Smooth muscle cell (in vitro differentiated cells): ENCODE results near the gene RNF123. TPM values are rescaled to one million over a fixed set of nuclear protein-coding genes. Genes with fewer than 3 reads are reported as not detected.

Experiments used
- DNase-seq: peaks from one replicate; lab custom pipeline; 2025; ENCODE audit not compliant: unreplicated experiment; lab: John Stamatoyannopoulos, UW
- H2AFZ ChIP-seq: fragments of 200-600 bp; sonication (generic); 2 replicates; pipeline ENCODE4 v1.6.0; 2016; ENCODE audit warnings: antibody characterized with exemption, low read depth, mild to moderate bottlenecking
- H3F3A ChIP-seq: fragments of 200-600 bp; sonication (generic); 2 replicates; pipeline ENCODE4 v1.6.0; 2017; ENCODE audit warnings: antibody characterized with exemption, low read depth
- H3K27ac ChIP-seq: fragments of 200-600 bp; sonication (generic); 2 replicates; pipeline ENCODE4 v1.5.1; 2016; ENCODE audit warnings: low read depth, mild to moderate bottlenecking
- H3K27me3 ChIP-seq: fragments of 200-600 bp; sonication (generic); 2 replicates; pipeline ENCODE4 v1.6.1; 2016; ENCODE audit warnings: low read depth, mild to moderate bottlenecking
- H3K36me3 ChIP-seq: fragments of 200-600 bp; sonication (generic); 2 replicates; pipeline ENCODE4 v1.5.1; 2016; ENCODE audit warnings: low read depth
- H3K4me1 ChIP-seq: fragments of 200-600 bp; sonication (generic); 2 replicates; pipeline ENCODE4 v1.5.1; 2016; ENCODE audit warnings: low read depth
- H3K4me2 ChIP-seq: fragments of 200-600 bp; sonication (generic); 2 replicates; pipeline ENCODE4 v1.6.0; 2016; ENCODE audit warnings: mild to moderate bottlenecking
- H3K4me3 ChIP-seq: fragments of 200-600 bp; sonication (generic); 2 replicates; pipeline ENCODE4 v1.5.1; 2016; ENCODE audit warnings: mild to moderate bottlenecking
- H3K79me2 ChIP-seq: fragments of 200-600 bp; sonication (generic); 2 replicates; pipeline ENCODE4 v1.6.0; 2016; ENCODE audit warnings: low read depth, mild to moderate bottlenecking
- H3K9ac ChIP-seq: fragments of 200-600 bp; sonication (generic); 2 replicates; pipeline ENCODE4 v1.6.0; 2016; ENCODE audit warnings: low read depth
- H3K9me3 ChIP-seq: fragments of 200-600 bp; sonication (generic); replicated peaks from 2 replicates; pipeline ENCODE4 v1.5.1; 2016; ENCODE audit warnings: low read depth
- H4K20me1 ChIP-seq: fragments of 200-600 bp; sonication (generic); 2 replicates; pipeline ENCODE4 v1.6.0; 2016; ENCODE audit warnings: low read depth
- WGBS: methylation state at CpG from one replicate; pipeline ENCODE4 v1.1.7; 2016; ENCODE audit warnings: low lambda C conversion rate; 5-methylcytosine and 5-hydroxymethylcytosine counted together
- polyA plus RNA-seq: library from polyadenylated mRNA; unstranded; fragments of >200 nt; fragmentation: Nextera tagmentation; extraction: Ambion mirVana; gene quantifications from 2 replicates; pipeline ENCODE4 v1.2.1, GENCODE V29; 2016
- total RNA-seq: library from RNA; depleted of rRNA; stranded (reverse); fragments of >200 nt; gene quantifications from 2 replicates; pipeline ENCODE4 v1.2.3, GENCODE V29; 2014
- TF ChIP-seq, protein P1 (sequence below): fragments of 200-600 bp; sonication (generic); IDR thresholded peaks from 2 replicates; pipeline ENCODE4 v1.5.1; 2017; ENCODE audit warnings: borderline replicate concordance, mild to moderate bottlenecking, antibody characterized with exemption; ENCODE audit not compliant: insufficient read depth, poor library complexity, severe bottlenecking

RNF123 gene
- total and polyA plus RNA-seq, 2 experiments from 2014 or later, result 15.8 to 23.9 TPM

DNA sequence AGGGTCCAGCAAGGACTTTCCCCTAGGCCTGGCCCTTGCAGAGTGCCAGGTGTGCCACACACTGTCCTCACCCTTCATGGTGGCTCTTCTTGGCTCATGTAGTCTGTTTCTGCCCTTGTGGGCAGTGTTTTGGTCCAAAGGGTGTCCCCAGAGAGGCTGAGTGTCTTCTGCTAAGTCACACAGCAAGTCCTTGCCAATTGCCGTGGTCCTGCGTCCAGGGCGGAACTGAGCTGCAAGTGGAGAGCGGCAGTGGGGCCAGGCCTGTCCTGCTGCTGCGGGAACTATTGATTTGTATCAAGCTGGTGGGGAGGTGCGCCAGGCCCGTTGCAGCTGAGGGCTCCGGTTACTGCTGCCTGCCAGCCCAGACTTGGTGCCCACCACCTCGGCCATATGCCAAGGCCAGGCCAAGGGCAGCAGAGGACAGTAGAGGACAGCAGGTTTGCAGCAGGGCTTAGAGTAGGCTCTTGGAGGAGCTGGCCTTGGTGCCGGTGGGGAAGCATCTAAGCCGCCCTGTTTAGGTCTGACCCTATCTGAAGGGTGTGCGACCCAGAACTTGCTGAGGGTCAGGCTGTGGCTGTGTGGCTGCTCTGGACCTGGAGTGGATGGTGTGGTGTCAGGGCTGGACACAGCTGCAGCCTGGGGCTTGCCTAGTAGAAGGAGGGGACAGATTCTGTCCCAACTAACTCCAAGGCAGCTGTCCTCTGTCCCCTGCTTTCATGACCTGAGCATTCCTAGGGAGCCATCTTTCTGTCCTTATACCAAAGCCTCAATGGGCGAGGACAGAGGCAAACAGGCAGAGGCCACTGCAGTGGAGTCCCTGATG, 25.6 kb downstream of the RNF123 start:
- no peaks in the 10 kb centered on the region for H3F3A ChIP-seq
- no peaks in the 10 kb centered on the region for H3K9me3 ChIP-seq
- H3K9ac ChIP-seq, result no peak overlapping the region
- TF ChIP-seq, protein P1, sequence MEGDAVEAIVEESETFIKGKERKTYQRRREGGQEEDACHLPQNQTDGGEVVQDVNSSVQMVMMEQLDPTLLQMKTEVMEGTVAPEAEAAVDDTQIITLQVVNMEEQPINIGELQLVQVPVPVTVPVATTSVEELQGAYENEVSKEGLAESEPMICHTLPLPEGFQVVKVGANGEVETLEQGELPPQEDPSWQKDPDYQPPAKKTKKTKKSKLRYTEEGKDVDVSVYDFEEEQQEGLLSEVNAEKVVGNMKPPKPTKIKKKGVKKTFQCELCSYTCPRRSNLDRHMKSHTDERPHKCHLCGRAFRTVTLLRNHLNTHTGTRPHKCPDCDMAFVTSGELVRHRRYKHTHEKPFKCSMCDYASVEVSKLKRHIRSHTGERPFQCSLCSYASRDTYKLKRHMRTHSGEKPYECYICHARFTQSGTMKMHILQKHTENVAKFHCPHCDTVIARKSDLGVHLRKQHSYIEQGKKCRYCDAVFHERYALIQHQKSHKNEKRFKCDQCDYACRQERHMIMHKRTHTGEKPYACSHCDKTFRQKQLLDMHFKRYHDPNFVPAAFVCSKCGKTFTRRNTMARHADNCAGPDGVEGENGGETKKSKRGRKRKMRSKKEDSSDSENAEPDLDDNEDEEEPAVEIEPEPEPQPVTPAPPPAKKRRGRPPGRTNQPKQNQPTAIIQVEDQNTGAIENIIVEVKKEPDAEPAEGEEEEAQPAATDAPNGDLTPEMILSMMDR, result no peak
- H3K79me2 ChIP-seq, result no peaks in the 10 kb centered on the region
- H2AFZ ChIP-seq, result no peak overlapping the region
- no peak for DNase-seq
- no peaks in the 10 kb centered on the region for H3K27me3 ChIP-seq
- no peak overlapping the region for H3K27ac ChIP-seq
- no peak overlapping the region for H3K4me3 ChIP-seq
- WGBS, result 97% methylated on average over 13 of the region's 13 CpGs
- no peak overlapping the region for H3K4me2 ChIP-seq
- no peaks in the 10 kb centered on the region for H3K36me3 ChIP-seq
- H4K20me1 ChIP-seq, result peaks cover 11% of the 10 kb centered on the region
- peaks cover 6% of the 10 kb centered on the region for H3K4me1 ChIP-seq

DNA sequence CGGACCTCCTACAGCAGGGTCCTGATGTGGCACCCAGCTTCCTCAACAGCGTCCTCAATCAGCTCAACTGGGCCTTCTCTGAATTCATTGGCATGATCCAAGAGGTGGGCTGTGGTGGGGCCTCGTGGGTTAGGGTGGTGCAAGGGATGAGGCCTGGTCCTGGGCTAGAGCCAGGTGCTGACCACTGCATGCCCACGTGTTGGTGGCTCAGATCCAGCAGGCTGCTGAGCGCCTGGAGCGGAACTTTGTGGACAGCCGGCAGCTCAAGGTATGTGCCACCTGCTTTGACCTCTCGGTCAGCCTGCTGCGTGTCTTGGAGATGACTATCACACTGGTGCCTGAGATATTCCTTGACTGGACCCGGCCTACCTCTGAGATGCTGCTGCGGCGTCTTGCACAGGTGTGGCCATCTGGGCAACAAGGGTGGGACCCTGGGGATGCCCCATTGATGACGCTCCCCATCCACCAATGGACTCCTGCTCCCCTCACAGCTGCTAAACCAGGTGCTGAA, 26.3 kb downstream of the RNF123 start:
- Histone ChIP-seq H3K9ac (no peak overlapping the region), H3K4me1 (peaks cover 6% of the 10 kb centered on the region), H3K27me3 (no peaks in the 10 kb centered on the region), H3K4me2 (no peak overlapping the region), H3K4me3 (no peak overlapping the region), H3K79me2 (no peaks in the 10 kb centered on the region), H4K20me1 (peaks cover 11% of the 10 kb centered on the region), H2AFZ (no peak overlapping the region), H3K36me3 (no peaks in the 10 kb centered on the region), H3F3A (no peaks in the 10 kb centered on the region), H3K27ac (no peak overlapping the region), H3K9me3 (no peaks in the 10 kb centered on the region)
- DNase-seq, result no peak
- 94% methylated on average over 13 of the region's 13 CpGs for WGBS
- TF ChIP-seq, protein P1, result no peak

DNA sequence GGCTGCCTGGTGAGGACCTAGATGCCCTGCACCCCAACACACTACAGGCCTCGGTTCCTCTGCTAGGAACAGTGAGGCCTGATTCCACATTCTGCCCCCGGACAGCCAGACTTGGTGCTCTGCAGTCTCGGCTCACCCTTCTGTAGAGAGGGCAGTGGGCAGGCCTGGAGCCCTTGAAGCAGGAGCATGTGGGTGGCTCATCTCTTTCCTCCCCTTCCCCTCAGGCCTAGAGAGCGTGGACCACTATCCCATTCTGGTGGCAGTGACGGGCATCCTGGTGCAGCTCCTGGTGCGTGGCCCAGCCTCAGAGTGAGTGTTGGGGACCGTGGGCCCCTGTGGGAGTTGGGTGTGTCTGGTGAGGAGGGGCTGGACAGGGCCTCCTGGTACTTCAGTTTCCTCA, 26.8 kb downstream of the RNF123 start:
- Histone ChIP-seq H3F3A (peaks cover under 1% of the 10 kb centered on the region), H4K20me1 (peaks cover 13% of the 10 kb centered on the region), H3K27me3 (no peaks in the 10 kb centered on the region), H3K9me3 (no peaks in the 10 kb centered on the region), H3K4me1 (peaks cover 6% of the 10 kb centered on the region), H3K4me2 (no peak overlapping the region), H3K9ac (no peak overlapping the region), H3K27ac (no peak overlapping the region), H3K36me3 (no peaks in the 10 kb centered on the region), H3K79me2 (no peaks in the 10 kb centered on the region), H3K4me3 (no peak overlapping the region), H2AFZ (no peak overlapping the region)
- DNase-seq, result no peak
- 98% methylated on average over 7 of the region's 7 CpGs for WGBS
- TF ChIP-seq, protein P1, result no peak
